Glutamatergic neuron (in vitro differentiated cells): ENCODE results near the gene ING3. TPM values are rescaled to one million over a fixed set of nuclear protein-coding genes. Genes with fewer than 3 reads are reported as not detected.

ENCODE experiments used
- DNase-seq: peaks from one replicate; pipeline ENCODE4 v3.0.0; 2022
- H3K27ac Mint-ChIP-seq: one replicate; pipeline ENCODE4 v1.8.0; 2020; ENCODE audit warnings: mild to moderate bottlenecking, mixed read lengths, inconsistent platforms; ENCODE audit not compliant: unreplicated experiment
- H3K27me3 Mint-ChIP-seq: one replicate; pipeline ENCODE4 v1.8.0; 2020; ENCODE audit warnings: mild to moderate bottlenecking, moderate library complexity, mixed read lengths, inconsistent platforms; ENCODE audit not compliant: unreplicated experiment
- H3K36me3 Mint-ChIP-seq: one replicate; pipeline ENCODE4 v1.8.0; 2020; ENCODE audit warnings: mild to moderate bottlenecking, mixed read lengths, inconsistent platforms; ENCODE audit not compliant: unreplicated experiment
- H3K4me1 Mint-ChIP-seq: one replicate; pipeline ENCODE4 v1.8.0; 2020; ENCODE audit warnings: mild to moderate bottlenecking, low read depth, mixed read lengths, inconsistent platforms; ENCODE audit not compliant: unreplicated experiment
- H3K4me3 Mint-ChIP-seq: one replicate; pipeline ENCODE4 v1.8.0; 2020; ENCODE audit warnings: mild to moderate bottlenecking, mixed read lengths, inconsistent platforms; ENCODE audit not compliant: unreplicated experiment
- H3K9me3 Mint-ChIP-seq: one replicate; pipeline ENCODE4 v1.8.0; 2020; ENCODE audit warnings: mild to moderate bottlenecking, moderate library complexity, mixed read lengths, inconsistent platforms; ENCODE audit not compliant: unreplicated experiment
- long read RNA-seq: library from polyadenylated mRNA; unstranded; transcript quantifications from one replicate; pipeline ENCODE4 v2.0.0, GENCODE V29; 2020; ENCODE audit not compliant: unreplicated experiment
- total RNA-seq: library from RNA; stranded (reverse); fragmentation: NEBNext Ultra II Directional; extraction: Animal tissue kit (Norgen Biotek cat#: 25700); gene quantifications from one replicate; pipeline ENCODE4 v1.2.1, GENCODE V29; 2021; ENCODE audit not compliant: unreplicated experiment
- TF ChIP-seq, protein P1 (sequence below): fragments of 200-600 bp; sonication (generic); IDR thresholded peaks from one replicate; pipeline ENCODE4 v1.5.0; 2021; ENCODE audit not compliant: partially characterized antibody, unreplicated experiment

ING3 gene, protein sequence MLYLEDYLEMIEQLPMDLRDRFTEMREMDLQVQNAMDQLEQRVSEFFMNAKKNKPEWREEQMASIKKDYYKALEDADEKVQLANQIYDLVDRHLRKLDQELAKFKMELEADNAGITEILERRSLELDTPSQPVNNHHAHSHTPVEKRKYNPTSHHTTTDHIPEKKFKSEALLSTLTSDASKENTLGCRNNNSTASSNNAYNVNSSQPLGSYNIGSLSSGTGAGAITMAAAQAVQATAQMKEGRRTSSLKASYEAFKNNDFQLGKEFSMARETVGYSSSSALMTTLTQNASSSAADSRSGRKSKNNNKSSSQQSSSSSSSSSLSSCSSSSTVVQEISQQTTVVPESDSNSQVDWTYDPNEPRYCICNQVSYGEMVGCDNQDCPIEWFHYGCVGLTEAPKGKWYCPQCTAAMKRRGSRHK
- 14.9 TPM for total RNA-seq
- long read RNA-seq, transcript ING3-201 (12 exons, 3,777 nt), result major isoform, 6 of 14 reads
- long read RNA-seq, transcript ING3-202 (5 exons, 1,222 nt), result major isoform, 6 of 14 reads
- long read RNA-seq, partial matches to known transcripts, result 0 of 14 reads
- long read RNA-seq, other reads (novel, unspliced or antisense), result 0 of 14 reads

DNA sequence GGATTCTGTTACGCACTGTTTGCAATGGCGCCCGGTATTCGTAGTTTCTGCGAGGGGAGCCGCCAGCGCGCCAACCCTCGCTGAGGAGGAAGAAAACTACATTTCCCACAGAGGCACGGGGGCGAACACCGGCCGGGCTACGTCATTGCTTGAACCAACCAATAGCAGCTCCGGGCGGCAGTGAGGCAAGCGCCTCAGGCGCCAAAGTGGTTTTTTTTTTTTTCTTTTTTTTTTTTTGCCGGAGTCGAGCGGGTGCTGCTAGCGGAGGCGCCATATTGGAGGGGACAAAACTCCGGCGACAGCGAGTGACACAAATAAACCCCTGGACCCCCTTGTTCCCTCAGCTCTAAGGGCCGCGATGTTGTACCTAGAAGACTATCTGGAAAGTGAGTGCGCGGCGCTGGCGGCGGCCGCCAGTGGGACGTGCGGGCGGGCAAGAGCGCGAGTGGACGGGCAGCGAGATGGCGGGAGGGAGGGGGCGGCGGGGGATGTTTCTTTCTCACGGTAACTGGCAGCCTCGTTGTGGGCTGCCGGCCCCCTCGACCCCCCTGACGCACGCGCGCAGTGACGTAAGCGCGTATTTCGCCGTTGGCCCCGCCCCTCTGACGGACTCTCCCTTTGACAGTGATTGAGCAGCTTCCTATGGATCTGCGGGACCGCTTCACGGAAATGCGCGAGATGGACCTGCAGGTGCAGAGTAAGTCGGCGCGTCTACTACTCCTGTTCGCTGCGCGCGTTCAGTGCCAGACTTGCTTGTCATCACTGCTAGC, at the start of gene ING3:
Gene ING3 (plus strand): TSS at position 239 of the 770 bp plus-strand sequence. CDS start 120 bp downstream, at position 359.
- peak; percentile 97 for DNase-seq
- Mint-ChIP-seq H3K36me3 (no peaks in the 10 kb centered on the region), H3K4me1 (peaks cover 3% of the 10 kb centered on the region), H3K27ac (peak within 1 kb of the TSS; percentile 96), H3K27me3 (peaks cover 3% of the 10 kb centered on the region), H3K4me3 (peak within 1 kb of the TSS; percentile 95), H3K9me3 (peaks cover 6% of the 10 kb centered on the region)
- TF ChIP-seq, protein P1, sequence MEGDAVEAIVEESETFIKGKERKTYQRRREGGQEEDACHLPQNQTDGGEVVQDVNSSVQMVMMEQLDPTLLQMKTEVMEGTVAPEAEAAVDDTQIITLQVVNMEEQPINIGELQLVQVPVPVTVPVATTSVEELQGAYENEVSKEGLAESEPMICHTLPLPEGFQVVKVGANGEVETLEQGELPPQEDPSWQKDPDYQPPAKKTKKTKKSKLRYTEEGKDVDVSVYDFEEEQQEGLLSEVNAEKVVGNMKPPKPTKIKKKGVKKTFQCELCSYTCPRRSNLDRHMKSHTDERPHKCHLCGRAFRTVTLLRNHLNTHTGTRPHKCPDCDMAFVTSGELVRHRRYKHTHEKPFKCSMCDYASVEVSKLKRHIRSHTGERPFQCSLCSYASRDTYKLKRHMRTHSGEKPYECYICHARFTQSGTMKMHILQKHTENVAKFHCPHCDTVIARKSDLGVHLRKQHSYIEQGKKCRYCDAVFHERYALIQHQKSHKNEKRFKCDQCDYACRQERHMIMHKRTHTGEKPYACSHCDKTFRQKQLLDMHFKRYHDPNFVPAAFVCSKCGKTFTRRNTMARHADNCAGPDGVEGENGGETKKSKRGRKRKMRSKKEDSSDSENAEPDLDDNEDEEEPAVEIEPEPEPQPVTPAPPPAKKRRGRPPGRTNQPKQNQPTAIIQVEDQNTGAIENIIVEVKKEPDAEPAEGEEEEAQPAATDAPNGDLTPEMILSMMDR, result no peak

DNA sequence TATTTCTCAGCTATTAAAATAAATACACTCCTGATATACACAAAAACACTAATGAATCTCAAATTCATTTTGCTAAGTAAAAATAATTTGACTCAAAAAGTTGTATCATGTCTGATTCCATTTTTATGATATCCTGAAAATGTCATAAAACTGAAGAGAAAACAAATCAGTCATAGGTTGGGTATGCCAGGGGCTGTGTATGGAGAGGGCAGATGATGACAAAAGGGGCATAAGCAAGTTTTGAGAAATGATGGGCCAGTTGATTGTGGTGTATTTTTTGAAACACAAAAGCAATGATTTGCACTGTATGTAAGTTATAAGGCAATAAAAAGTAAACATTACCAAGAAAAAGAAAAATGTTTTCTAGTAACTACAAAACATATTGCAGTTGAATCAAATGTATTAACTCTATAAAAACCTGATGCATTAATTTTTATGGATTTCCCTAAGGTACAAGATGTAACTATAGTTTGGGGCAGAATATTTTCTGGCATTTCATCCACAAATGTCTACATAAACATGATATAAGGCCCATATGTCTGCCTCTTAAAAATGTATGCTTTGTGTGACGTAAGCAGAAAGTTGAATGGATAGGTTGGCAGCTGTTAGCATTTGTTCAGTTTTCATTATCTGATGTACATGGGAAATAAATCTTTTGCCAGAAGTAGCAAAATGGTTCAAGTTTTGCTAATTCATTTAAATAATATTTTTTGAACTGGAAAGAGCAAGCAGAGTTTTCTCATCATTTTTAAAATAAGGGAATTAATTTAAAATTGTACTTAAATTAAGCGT, 35.1 kb upstream of the ING3 start:
- no peak overlapping the region for H3K4me3 Mint-ChIP-seq
- TF ChIP-seq, protein P1, result no peak
- H3K27me3 Mint-ChIP-seq, result no peaks in the 10 kb centered on the region
- no peaks in the 10 kb centered on the region for H3K9me3 Mint-ChIP-seq
- DNase-seq, result no peak
- no peaks in the 10 kb centered on the region for H3K36me3 Mint-ChIP-seq
- no peak overlapping the region for H3K27ac Mint-ChIP-seq
- peaks cover 1% of the 10 kb centered on the region for H3K4me1 Mint-ChIP-seq

DNA sequence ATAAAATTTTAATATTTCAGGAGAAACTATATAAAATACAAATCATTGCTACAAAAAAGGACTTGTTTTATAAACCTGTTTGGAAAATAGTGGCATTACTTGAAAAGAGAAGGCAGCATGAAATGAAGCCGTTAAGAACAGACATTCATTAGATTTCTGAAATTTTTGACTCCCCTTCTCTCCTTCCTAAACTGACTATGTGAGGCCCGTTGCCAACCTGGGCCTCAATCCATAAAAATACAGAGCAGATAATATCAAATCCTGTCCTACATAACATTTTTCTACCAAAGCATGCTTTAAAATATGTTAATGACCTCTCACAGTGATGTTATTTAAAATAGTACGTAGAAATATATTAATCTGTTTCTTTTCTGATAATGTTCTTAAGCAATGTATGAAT, 34.5 kb upstream of the ING3 start:
- Mint-ChIP-seq H3K36me3 (no peaks in the 10 kb centered on the region), H3K4me3 (no peak overlapping the region), H3K27ac (no peak overlapping the region), H3K4me1 (peaks cover 1% of the 10 kb centered on the region), H3K27me3 (no peaks in the 10 kb centered on the region), H3K9me3 (no peaks in the 10 kb centered on the region)
- TF ChIP-seq, protein P1, result no peak
- DNase-seq, result no peak

DNA sequence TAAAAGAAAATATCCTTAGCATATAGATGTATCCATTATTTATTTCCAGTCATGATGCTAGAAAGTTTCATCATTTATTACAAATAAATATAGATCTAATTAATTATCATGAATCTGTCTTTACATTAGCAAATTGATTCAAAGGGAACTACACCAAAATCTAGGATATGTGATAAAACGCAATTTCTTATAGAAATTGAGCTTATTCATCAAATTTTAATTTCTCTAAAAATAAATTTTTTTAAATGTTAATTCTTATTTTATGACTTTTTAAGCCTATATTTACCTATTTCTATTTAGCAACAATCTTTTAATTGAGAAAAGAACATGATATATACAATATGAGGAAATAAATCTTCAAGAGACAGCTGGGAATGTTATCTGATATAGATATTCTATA, 34.0 kb upstream of the ING3 start:
- H3K4me1 Mint-ChIP-seq, result peaks cover 1% of the 10 kb centered on the region
- H3K27me3 Mint-ChIP-seq, result no peaks in the 10 kb centered on the region
- no peak overlapping the region for H3K4me3 Mint-ChIP-seq
- H3K9me3 Mint-ChIP-seq, result no peaks in the 10 kb centered on the region
- no peak for DNase-seq
- TF ChIP-seq, protein P1, result no peak
- H3K27ac Mint-ChIP-seq, result no peak overlapping the region
- no peaks in the 10 kb centered on the region for H3K36me3 Mint-ChIP-seq
